GM18511 (cell line): ENCODE measurements around the gene FAM168B.

Experiments used
- ATAC-seq: cut with Tn5 transposase; IDR thresholded peaks from one replicate; pipeline ENCODE4 v1.9.1; 2021; ENCODE audit warnings: mild to moderate bottlenecking, moderate library complexity; ENCODE audit not compliant: unreplicated experiment

The FAM168B gene

GRCh38 chr2:131056204-131056931 lies 36.9 kb downstream of the FAM168B start:
- ATAC-seq: no peak

DNA sequence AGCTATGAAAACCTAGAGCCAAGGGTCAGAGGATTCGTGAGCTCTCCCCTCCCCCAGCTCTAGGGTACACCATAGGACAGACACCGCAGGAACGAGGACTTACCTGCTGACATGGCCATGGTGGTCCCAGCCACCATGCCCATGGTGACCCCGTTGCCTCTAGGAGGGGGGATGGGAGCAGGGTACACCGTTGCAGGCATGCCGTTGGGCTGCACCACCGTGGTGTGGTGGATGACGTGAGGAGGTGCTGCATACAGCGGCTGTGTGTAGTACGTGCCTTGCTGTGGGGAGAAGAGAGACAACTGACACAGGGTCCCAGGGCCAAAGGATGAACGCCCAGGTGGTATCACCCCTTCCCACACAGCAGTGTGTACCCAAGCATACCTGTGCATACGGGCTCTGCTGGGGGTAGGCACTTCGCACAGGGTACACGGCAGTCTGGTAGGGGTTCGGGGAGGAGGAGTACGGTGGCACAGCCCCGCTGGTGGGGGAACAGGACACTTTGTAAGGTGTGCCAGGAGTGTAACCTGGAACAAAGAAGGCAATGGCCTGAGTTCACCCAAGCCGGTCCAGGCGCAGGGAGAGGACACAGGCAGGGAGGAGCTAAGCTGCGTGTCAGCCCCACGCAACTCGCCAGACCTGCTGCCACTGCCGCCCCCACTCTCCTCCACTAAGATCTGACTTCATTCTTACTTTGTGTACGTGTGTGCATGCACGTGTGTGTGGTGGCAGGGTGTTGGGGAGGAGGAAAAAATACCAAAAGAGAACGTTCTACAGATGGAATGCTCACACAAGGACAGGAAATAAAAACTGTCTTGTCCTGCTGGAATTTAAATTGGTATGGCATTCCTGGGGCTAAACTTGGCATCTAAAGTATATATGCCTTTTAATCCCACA lies 37.8 kb downstream of the FAM168B start:
- ATAC-seq: no peak

GRCh38 chr2:131054488-131054887 lies 38.8 kb downstream of the FAM168B start:
- ATAC-seq: no peak

DNA sequence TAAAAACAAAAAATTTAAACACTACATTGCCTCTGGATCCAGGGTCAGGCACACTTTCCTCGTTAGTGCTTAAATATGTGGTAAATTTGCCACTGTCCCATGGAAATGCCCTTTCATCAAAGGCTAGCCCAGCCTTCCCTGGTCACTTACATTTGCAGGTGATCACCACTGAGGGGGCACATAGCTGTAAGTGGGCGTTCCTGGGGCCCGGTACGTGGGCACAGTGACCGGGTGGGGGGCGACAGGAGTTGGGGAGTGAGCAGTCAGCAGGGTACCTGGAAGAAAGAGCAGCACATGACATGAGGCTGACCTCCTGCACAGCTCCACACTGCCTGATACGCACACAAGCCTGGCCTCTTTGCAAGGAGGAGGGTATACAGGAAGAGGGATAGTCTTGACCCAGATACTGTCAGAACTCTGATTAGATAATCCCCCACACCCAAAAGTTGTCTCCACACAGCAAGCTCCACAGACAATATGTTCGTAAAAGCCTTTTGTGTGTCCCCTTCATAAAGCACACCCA lies 40.5 kb downstream of the FAM168B start:
- no peak for ATAC-seq

DNA sequence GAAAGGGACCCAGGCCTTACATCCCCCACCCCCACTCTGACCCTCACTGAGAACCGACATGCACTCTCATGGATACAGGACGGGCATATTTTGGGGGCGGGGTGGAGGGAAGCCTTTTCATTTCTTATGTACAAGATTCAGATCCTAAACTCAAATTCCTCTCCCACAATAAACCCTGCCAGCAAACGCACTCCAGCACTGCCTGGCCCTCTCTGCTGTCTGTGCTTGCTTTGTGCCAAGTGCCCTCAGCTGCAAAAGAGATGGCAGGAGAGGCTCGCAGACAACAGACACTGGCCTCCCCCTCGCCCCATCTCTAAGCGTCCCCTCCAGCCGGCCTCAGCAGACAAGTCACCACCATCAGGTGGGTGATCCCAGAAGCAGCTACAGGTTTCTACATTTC lies 42.4 kb downstream of the FAM168B start:
- ATAC-seq: no peak

- no peak for ATAC-seq
Observed at GRCh38 chr2:131049150-131049718, 44.0 kb downstream of the FAM168B start.

DNA sequence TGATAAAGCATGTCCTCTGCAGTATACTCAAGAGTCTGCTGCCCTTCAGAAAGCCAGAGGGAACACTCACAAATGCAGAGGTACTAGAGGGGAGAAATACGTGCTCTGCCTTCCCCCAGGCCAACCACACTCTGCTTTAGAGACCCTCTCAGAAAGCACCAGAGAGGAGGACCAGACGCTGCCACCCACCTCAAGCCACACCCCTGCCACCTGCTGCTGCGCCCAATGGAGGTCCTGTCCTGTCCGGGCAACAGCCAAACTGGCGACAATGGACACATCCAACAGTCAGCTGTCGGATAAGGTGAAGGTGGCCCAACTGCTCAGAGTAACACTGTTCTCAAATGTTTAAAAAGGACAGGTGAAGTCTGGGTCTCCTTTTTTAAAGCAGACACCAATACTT lies 44.6 kb downstream of the FAM168B start:
- no peak for ATAC-seq

- no peak for ATAC-seq
Observed at GRCh38 chr2:131047920-131048560, 45.2 kb downstream of the FAM168B start.

DNA sequence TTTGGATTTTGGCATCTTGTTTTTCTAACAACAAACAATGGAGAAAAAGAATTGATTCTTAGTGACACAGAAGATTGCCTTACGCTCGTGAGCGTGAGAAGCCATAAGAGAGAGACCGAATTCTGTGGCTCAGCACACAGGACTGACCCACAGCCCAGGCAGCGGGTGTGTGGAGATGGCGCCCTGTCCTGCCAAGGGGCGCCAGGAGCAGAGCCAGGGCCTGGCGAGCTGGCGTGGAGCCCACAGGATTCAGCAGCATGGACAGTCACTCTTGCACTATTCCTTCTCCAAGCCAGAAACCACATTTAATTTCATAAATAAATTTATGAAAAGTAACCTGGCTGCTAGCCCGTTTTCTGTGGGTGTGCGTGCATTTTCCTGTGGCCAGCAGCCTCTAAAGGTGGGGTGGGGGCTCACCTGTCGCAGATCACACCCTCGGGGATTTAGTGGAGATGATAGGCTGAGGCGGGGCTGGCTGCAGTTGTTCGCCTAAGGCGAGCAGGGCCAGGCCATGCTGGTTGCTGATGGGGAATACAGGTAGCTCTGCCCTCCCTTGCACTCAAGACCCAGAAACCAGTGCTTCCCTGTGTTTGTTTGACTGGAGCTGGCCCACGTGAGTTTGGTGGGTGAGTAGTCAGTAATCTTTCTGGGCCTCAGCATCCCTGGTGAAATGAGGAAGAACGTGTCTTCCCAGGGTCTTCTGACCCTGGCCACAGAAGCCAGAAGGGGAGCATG lies 46.2 kb downstream of the FAM168B start:
- ATAC-seq: no peak

DNA sequence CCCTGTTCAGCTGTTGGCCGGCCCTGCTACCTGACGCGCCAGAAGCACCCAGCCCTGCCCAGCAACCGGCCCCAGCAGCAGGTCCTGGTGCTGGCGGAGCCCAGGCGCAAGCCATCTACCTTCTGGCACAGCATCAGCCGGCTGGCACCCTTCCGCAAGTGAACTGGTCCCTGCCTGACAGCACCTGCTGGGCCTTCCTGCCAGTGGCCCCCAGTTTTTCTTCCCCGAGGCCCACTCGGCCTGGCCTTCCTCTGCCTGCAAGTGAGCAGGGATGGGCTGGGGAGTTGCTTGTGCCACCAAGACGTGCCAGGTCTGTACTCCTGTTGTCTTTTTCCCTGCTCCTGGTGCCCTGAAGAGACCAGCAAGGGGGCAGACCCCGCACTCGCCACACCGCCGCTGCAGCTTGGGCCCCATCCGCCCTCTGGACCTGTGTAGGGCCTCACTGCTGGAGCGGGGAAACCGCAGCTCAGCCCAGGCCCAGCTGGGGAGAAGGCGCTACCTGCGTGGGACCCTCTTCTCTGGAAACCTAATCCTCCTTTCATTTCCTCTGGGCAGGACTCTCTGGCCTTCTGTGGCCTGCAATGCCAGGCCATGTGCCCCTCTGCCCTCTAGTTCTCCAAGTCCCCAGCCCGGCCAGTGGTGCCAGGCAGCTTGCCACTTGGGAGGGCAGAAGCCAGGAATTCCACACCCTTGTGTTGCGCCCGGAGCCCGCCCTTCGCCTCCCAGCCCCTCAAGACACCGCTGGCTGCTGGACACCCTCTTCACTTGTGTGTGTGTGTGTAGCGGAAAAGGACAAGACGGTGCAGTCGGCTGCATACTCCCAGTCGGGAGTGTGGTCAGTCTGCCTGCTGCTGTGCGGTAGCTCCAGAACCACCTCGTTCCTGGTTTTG lies 47.0 kb downstream of the FAM168B start:
- no peak for ATAC-seq

DNA sequence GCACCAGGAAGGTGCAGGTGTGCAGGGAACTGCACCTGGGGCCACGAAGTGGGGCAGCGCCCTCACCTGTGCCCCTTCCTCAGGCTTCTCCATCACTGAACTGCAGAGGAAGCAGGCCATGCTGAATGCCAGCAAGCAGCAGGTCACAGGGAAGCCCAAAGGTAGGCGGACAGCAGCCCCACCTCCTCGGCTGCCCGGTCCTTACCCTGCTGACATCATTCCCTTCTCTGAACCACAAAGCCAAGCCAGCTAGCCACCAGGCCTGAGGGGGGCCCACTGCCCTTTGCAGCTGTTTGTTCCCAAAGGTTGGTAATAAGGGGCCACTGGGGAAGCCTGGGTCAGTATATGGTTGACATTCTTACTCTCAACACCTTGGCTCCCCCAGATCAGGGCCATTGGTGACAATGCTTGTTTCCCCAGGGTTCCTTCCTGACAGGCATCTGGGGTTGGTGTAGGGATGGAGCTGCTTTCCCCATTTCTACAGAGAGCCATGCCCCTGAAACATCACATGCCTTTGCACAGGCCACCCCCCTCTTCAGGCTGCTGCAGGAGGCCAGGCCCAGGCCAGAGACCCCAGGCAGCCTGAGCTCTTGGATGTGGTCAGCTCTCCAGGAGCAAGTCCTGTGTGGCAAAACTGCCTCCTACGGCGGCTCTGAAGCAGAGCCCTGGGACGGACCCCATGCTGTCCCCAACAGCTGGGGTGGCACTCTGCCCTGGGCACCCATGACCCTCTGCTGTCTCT lies 47.8 kb downstream of the FAM168B start:
- ATAC-seq: no peak

GRCh38 chr2:131044757-131045150 lies 48.5 kb downstream of the FAM168B start:
- ATAC-seq: no peak

- no peak for ATAC-seq
Observed at GRCh38 chr2:131044075-131044756, 49.0 kb downstream of the FAM168B start.

DNA sequence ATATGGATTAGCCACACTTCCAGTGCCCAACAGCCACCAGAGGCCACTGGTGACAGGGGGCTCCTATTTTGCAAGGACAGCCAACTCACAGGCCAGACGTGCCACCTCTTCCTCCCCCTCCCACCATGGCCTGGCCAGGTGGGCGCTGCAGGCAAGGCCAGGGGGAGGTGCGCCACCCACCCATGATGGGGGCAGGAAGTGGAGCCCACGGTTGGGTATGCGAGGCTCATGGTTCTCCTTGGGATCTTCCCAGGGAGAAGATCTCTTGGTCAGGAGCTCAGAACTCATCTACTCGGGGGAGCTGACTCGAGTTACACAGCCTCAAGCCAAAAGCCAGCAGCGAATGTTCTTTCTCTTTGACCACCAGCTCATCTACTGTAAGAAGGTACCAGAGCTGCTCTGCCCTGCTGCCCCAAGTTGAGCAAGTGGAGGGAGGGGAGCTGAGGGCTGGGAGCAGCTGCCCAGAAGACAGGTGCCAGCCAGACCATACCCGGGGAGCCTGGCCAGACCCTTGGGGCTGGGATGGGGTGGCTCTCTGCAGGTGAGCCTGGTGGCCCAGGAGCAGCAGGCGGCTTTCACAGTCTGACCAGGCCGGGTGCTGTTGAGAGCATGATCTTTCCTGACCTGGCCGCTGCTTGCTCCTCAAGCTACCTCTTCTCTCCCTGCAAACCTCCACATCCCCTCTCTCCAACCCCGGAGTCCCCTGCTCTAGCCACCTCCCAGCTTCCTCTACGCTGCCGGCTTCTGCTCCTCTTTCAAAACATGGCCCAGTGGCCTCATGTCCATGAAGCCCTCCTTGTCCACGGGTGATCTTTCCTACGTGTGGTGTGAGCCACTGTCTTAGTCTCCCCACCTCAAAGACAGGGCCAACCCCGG lies 49.8 kb downstream of the FAM168B start:
- ATAC-seq: no peak

- no peak for ATAC-seq
Observed at GRCh38 chr2:131042148-131042775, 51.0 kb downstream of the FAM168B start.

- ATAC-seq: no peak
Observed at GRCh38 chr2:131041402-131042147, 51.7 kb downstream of the FAM168B start.
